Measurements from ENCODE around the gene IL6ST.

IL6ST gene

DNA sequence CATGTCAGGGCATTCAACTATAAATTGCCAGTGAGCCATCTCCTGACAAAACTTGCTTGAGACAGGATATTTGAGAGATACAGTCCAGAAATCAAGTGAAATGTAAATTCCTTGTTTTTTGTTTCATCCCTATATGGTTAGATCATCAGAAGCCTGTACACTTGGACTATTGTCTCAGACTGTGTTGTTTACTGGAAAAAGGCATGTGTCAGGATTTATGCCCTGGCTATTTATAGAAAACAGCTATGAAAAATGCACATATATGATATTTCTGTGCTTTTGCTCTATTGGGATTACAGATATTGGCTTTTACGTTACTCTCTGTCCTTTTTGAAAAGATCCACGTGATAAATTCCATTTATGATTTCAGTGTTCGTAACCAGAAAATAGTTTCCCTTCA lies 99.4 kb downstream of the IL6ST start:
- DNase-seq (ENCODE audit: low spot score), result no peak

DNA sequence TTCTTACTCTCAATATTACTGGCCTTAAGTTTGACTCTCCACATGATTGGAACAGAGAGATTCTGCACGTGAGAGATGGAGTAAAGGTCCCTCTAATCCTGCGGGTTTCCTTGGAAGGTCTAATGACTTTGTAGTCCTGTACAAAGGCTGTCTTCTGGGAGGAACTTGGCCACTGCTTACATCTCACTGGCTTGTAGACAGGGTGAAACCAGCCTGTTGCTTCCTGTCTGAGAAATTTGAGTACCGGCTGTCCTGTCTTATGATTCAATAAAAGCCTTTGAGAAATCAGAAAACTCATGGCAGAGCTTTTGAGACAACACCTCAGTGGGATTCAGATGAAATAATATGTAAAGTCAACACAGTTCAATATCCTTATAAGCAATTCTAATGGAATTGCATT lies 100.6 kb downstream of the IL6ST start:
- no peak for DNase-seq (ENCODE audit: low spot score)

- DNase-seq (ENCODE audit: low spot score), result no peak
These were observed 102.3 kb downstream of the IL6ST start for GRCh38 chr5:55892479-55892878.

DNA sequence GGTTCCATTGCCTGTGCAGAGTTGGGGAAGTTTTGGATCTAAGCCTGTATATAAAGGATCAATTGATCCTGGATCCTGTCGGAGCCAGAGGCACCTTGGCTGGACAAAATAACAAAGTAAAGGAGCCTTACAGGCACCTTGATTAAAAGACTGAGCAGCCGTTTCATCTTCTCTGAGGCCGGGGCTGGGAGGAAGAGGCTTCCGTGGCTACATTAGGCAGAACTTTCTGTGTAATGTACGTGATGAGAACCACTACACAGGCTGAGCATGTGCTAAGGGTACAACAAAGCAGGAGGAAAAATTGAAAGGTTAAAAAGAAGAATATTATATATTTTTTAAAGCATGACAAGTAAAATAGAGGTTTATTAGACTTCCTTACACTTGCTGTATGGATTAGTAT lies 106.6 kb downstream of the IL6ST start:
- DNase-seq (ENCODE audit: low spot score), result no peak

DNA sequence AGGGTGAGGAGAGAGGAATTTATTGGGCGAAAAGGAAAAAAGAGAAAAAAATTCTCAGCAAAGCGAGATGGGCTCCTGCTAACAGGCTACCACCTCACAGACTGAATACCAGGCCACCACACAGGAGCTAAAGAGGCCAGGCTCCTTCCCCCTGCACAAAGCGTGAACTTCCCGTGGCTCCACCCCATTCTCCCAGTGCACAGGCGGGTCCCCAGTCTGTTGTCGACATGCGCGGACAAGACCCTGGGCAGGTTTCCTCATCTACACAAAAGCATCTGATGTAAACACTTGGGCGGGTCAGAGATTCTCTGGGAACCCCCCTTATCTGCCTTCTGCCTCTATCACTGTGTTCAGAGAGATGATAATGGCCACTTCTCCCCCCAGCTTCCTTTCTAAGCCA lies 109.4 kb downstream of the IL6ST start:
- no peak for DNase-seq (ENCODE audit: low spot score)

Measured in hematopoietic multipotent progenitor cell treated with erythropoietin and hydrocortisone succinate and interleukin-3 and kit ligand, for 17 days (in vitro differentiated cells).